CD4-positive, alpha-beta memory T cell (primary cell): Measurements from ENCODE around the gene ZNF420. TPM values are rescaled to one million over a fixed set of nuclear protein-coding genes. Genes with fewer than 3 reads are reported as not detected.
A peak's percentile ranks its signal among the peaks of the same experiment; 100 is the strongest.

Experiments
- CTCF ChIA-PET: fragments of 350-600 bp; sonication (Branson Sonifier 250); formaldehyde crosslinking; loops from one replicate; lab custom pipeline; 2021; ENCODE audit warnings: inconsistent platforms; ENCODE audit not compliant: partially characterized antibody; lab: Charles Lee
- POLR2A ChIA-PET: fragments of 350-600 bp; sonication (Branson Sonifier 250); formaldehyde crosslinking; loops from one replicate; lab custom pipeline; 2021; ENCODE audit not compliant: partially characterized antibody; lab: Charles Lee
- DNase-seq, 5 donors: peaks; one replicate each; pipeline versions ENCODE4 v3.0.0 to v3.0.0-alpha.2; 2020 to 2022; ENCODE audit warnings: mixed read lengths in 1 of 5
- H3K27ac ChIP-seq: one replicate; pipeline ENCODE4 v1.7.0; 2013; ENCODE audit warnings: low read depth, low read length
- H3K27me3 ChIP-seq: 2 replicates; pipeline ENCODE4 v1.7.0; 2013; ENCODE audit warnings: mild to moderate bottlenecking, low read length, moderate library complexity; ENCODE audit not compliant: insufficient read depth
- H3K36me3 ChIP-seq: 2 replicates; pipeline ENCODE4 v1.7.0; 2013; ENCODE audit warnings: mild to moderate bottlenecking, low read length, moderate library complexity; ENCODE audit not compliant: insufficient read depth
- H3K4me1 ChIP-seq: 2 replicates; pipeline ENCODE4 v1.7.0; 2013; ENCODE audit warnings: mild to moderate bottlenecking, low read length, moderate library complexity; ENCODE audit not compliant: insufficient read depth
- H3K4me3 ChIP-seq, 2 donors: one replicate each; pipeline ENCODE4 v1.7.0; 2013; ENCODE audit warnings: low read length in 2 of 2, mild to moderate bottlenecking in 1 of 2
- H3K9me3 ChIP-seq, 2 donors: one replicate each; pipeline ENCODE4 v1.7.0; 2013; ENCODE audit warnings: low read length in 2 of 2, control low read depth in 1 of 2; ENCODE audit not compliant: control insufficient read depth in 1 of 2
- H3K27ac Mint-ChIP-seq, 7 donors: one replicate each; pipeline ENCODE4 v1.8.0; 2020 to 2021; ENCODE audit warnings: mixed read lengths in 7 of 7, mild to moderate bottlenecking in 6 of 7, inconsistent platforms in 3 of 7, moderate library complexity in 3 of 7
- H3K27me3 Mint-ChIP-seq, 2 donors: one replicate each; pipeline ENCODE4 v1.8.0; 2020 to 2021; ENCODE audit warnings: mixed read lengths in 2 of 2
- H3K36me3 Mint-ChIP-seq, 2 donors: one replicate each; pipeline ENCODE4 v1.8.0; 2020 to 2021; ENCODE audit warnings: mixed read lengths in 2 of 2, inconsistent platforms in 1 of 2, mild to moderate bottlenecking in 1 of 2
- H3K4me1 Mint-ChIP-seq, 4 donors: one replicate each; pipeline ENCODE4 v1.8.0; 2020 to 2021; ENCODE audit warnings: mixed read lengths in 4 of 4, mild to moderate bottlenecking in 1 of 4
- H3K4me3 Mint-ChIP-seq, 8 donors: one replicate each; pipeline ENCODE4 v1.8.0; 2020 to 2021; ENCODE audit warnings: mixed read lengths in 8 of 8, mild to moderate bottlenecking in 7 of 8, moderate library complexity in 6 of 8, inconsistent platforms in 3 of 8
- H3K9me3 Mint-ChIP-seq, 8 donors: one replicate each; pipeline ENCODE4 v1.8.0; 2020 to 2021; ENCODE audit warnings: mixed read lengths in 8 of 8, mild to moderate bottlenecking in 5 of 8, inconsistent platforms in 3 of 8, moderate library complexity in 1 of 8
- intact Hi-C: fragments of 100-400 bp; cut with micrococcal nuclease; formaldehyde crosslinking; loops from one replicate; pipeline ENCODE4 v1.15.1; 2023
- polyA plus RNA-seq, 2 donors: library from polyadenylated mRNA; unstranded; fragments of 300-500 nt; fragmentation: Illumina TruSeq; gene quantifications; one replicate each; pipeline ENCODE4 v1.2.3, GENCODE V29; 2021
- total RNA-seq, 2 experiments: library from RNA; stranded (reverse); gene quantifications; one replicate each; pipeline ENCODE4 v1.2.3, GENCODE V29; 2021

The ZNF420 gene
- total and polyA plus RNA-seq, 4 experiments from 2014 or later = 19.5 to 28.6 (median 24.9) TPM

DNA sequence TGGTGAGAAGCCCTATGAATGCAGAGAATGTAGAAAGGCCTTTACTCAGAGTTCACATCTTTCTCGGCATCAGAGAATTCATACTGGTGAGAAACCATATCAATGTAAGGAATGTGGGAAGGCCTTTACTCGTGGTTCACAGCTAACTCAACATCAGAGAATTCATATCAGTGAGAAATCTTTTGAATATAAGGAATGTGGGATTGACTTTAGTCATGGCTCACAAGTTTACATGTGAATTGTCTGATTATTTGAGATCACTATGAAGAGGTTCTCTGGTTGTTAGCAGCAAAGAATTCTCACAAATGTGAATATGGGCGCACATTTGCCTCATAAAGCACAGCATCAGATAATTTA is 50.6 kb downstream of the ZNF420 start:
- ChIA-PET POLR2A (no interaction called here), CTCF (no interaction called here)
- Histone ChIP-seq H3K36me3 (peaks cover 18% of the 10 kb centered on the region), H3K27me3 (no peaks in the 10 kb centered on the region), H3K27ac (no peak overlapping the region), H3K9me3 (peaks cover 26 to 93% of the 10 kb centered on the region in 2 donors), H3K4me1 (no peaks in the 10 kb centered on the region), H3K4me3 (peak overlapping the region; percentile 1 to 25)
- H3K9me3 Mint-ChIP-seq = peaks cover 0 to 100% (median 98%) of the 10 kb centered on the region in 8 donors
- intact Hi-C loops = no loop called here
- H3K4me1 Mint-ChIP-seq = peaks cover 0 to 2% (median 0%) of the 10 kb centered on the region in 4 donors
- no peak for DNase-seq
- no peak overlapping the region for H3K4me3 Mint-ChIP-seq
- H3K36me3 Mint-ChIP-seq = peaks cover 62 to 64% of the 10 kb centered on the region in 2 donors
- H3K27me3 Mint-ChIP-seq = no peaks in the 10 kb centered on the region
- no peak overlapping the region for H3K27ac Mint-ChIP-seq

DNA sequence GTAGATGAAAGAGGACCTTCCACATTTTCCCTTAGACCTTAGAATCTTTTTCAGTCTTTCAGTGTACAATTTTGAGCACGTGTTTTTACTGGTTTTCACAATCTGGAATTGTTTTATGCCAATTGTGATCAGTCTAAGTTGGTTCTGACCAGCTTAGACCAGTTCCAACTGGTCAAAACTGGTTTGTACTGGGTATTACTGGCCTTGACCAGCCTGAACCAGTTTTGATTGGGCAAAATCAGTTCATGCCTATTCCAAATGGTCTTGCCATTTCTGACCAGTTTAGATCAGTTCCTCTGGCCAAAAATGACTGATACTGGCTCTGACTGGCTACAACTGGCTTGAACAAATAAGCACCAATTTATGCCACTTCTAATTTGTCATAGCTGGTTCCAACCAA is 57.9 kb downstream of the ZNF420 start:
- Mint-ChIP-seq H3K9me3 (peaks cover 3 to 98% (median 86%) of the 10 kb centered on the region in 8 donors), H3K36me3 (peaks cover 33 to 36% of the 10 kb centered on the region in 2 donors), H3K4me1 (no peaks in the 10 kb centered on the region), H3K27ac (no peak overlapping the region), H3K4me3 (no peak overlapping the region), H3K27me3 (no peaks in the 10 kb centered on the region)
- ChIA-PET POLR2A (no interaction called here), CTCF (no interaction called here)
- Histone ChIP-seq H3K27me3 (no peaks in the 10 kb centered on the region), H3K4me3 (no peak overlapping the region), H3K4me1 (no peaks in the 10 kb centered on the region), H3K9me3 (peaks cover 0 to 72% of the 10 kb centered on the region in 2 donors), H3K36me3 (no peaks in the 10 kb centered on the region), H3K27ac (no peak overlapping the region)
- intact Hi-C loops = no loop called here
- no peak for DNase-seq

DNA sequence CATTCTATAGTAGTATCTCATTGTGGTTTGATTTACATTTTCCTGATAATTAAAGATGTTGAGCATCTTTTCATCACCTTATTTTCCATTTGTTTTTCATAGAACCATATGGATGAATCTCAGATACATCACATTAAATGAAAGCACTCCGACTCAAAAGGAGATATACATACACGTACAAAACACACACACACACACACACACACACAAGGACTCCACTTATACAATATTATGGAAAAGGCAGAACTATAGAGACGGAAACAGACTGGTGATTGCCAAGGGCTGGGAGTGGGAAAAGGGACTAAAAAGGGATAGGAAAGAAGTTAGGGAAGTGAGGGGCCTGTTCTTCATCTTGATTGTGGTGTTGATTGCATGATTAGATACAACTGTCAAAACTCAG is 70.0 kb downstream of the ZNF420 start:
- Histone ChIP-seq H3K4me3 (no peak overlapping the region), H3K36me3 (peaks cover 4% of the 10 kb centered on the region), H3K4me1 (no peaks in the 10 kb centered on the region), H3K27ac (no peak overlapping the region), H3K9me3 (peaks cover 0 to 57% of the 10 kb centered on the region in 2 donors), H3K27me3 (no peaks in the 10 kb centered on the region)
- H3K4me3 Mint-ChIP-seq = no peak overlapping the region
- peaks cover 54 to 58% of the 10 kb centered on the region in 2 donors for H3K36me3 Mint-ChIP-seq
- ChIA-PET POLR2A (no interaction called here), CTCF (no interaction called here)
- H3K27ac Mint-ChIP-seq = no peak overlapping the region
- no peaks in the 10 kb centered on the region for H3K27me3 Mint-ChIP-seq
- no peaks in the 10 kb centered on the region for H3K4me1 Mint-ChIP-seq
- H3K9me3 Mint-ChIP-seq = peaks cover 2 to 92% (median 78%) of the 10 kb centered on the region in 8 donors
- no peak for DNase-seq
- intact Hi-C loops = no loop called here

DNA sequence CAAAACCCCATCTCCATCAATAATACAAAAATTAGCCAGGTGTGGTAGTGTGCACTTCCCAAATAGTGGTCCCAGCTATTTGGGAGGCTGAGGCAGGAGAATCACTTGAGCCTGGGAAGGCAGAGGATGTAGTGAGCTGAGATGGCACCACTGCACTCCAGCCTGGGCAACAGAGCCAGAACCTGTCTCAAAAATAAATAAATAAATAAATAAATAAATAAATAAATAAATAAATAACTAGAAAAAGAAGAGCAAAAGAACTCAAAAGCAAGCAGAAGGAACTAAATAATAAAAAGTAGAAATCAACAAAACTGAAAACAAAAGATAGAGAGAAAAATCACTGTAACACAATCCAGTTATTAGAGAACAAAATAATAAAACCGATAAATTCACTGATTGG is 81.9 kb downstream of the ZNF420 start:
- DNase-seq = no peak
- H3K36me3 Mint-ChIP-seq = peaks cover 78 to 90% of the 10 kb centered on the region in 2 donors
- H3K27ac ChIP-seq = no peak overlapping the region
- H3K36me3 ChIP-seq = peaks cover 21% of the 10 kb centered on the region
- H3K27me3 Mint-ChIP-seq = no peaks in the 10 kb centered on the region
- intact Hi-C loops = no loop called here
- no peaks in the 10 kb centered on the region for H3K4me1 ChIP-seq
- no peak overlapping the region for H3K27ac Mint-ChIP-seq
- POLR2A ChIA-PET = no interaction called here
- peaks cover 0 to 25% of the 10 kb centered on the region in 2 donors for H3K9me3 ChIP-seq
- no peaks in the 10 kb centered on the region for H3K27me3 ChIP-seq
- H3K4me1 Mint-ChIP-seq = peaks cover 0 to 7% (median under 1%) of the 10 kb centered on the region in 4 donors
- CTCF ChIA-PET = no interaction called here
- H3K4me3 ChIP-seq = no peak overlapping the region
- no peak overlapping the region for H3K4me3 Mint-ChIP-seq
- H3K9me3 Mint-ChIP-seq = peaks cover 0 to 95% (median 87%) of the 10 kb centered on the region in 8 donors

DNA sequence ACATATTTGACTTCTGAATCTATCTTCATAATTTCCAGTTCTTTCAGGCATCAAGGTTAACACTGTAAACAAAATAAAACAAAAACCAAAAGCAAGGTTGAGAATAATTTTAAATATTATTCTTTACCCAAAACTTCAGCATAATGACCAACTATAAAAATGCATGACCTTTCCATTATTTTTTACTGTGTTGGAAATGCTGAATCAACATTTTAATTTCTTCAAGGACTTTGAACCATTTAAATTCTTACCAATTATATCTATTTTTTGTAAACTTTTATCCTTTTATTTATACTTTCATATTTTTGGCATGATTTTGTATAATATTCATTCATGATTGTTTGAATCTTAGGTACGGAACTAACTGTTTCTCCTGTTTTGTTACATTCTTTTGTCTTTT is 87.4 kb downstream of the ZNF420 start:
- peaks cover 19% of the 10 kb centered on the region for H3K36me3 ChIP-seq

DNA sequence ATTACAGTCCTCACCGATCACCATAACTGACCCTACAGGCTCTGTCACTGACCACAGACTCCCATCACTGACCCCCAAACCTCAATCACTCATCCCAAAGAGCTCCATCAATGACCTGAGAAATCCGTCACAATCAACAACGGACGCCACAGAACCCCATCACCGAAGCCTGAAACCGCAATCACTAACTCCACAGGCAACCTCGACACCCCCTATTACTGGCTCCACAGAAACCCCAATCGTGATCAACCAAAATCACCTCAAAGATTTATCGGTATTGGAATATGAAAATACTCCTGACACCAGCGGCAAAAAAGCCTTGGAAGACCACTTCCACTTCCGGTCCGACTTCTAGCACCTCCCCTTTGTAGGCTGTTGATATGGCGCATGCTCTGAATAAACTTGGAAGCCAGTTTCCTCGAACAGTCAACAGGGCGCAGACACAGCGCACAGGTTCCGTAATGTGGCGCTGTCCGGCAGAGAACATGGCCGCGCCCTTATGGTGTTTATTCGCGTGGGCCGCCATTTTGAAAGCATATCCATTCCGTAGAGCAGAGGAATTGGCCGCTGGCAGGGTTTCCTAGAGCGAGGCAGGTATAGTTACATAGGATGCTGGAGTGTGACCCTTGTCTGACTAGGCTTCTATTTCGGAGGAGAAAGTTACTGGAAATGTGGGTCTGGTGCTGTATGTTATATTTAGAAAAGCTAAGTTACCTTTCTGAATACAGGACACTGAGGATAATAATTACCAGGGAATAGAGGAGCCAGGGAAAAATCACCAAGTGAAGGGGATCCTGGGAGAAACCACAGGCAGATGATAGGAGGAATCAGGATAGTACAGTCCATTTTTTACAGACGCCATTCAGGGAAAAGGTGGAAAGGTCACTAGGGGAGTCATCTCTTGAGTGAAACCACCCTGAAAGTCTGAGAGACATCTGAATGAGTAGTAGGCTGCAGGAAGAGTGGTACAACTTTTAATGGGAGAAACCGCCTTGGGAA is 94.4 kb downstream of the ZNF420 start, which contains the start of gene ZNF585A:
ZNF585A (minus strand) TSS at position 328 of the 999 bp plus-strand sequence. CDS start 2,785 bp downstream, outside the sequence.
- Mint-ChIP-seq H3K4me1 (peaks cover 0 to 2% (median 0%) of the 10 kb centered on the region in 4 donors), H3K27ac (no peak within 1 kb of the TSS), H3K4me3 (peak within 1 kb of the TSS in 3 of 8 donors; percentile 12 to 51 (median 26)), H3K9me3 (peaks cover 0 to 46% (median 28%) of the 10 kb centered on the region in 8 donors), H3K27me3 (no peaks in the 10 kb centered on the region), H3K36me3 (peaks cover 28 to 30% of the 10 kb centered on the region in 2 donors)
- ChIA-PET CTCF (interaction anchor here (0.7 to 2.2 kb wide), 2 partner anchors 45 to 95 kb away, joined by 4 to 7 read pairs; partner anchors contain the start of genes ZNF383 and ZNF420), POLR2A (interaction anchor here (0.9 to 3.7 kb wide), 9 partner anchors 37 to 683 kb away, joined by 3 to 20 read pairs (median 3); partner anchors contain the start of genes ZNF383, ZNF420, ZNF527 and ZNF566)
- no peaks in the 10 kb centered on the region for H3K27me3 ChIP-seq
- peak within 1 kb of the TSS; percentile 81 to 82 for H3K4me3 ChIP-seq
- intact Hi-C loops = loop anchor here (1.0 to 2.0 kb wide), 10 partner anchors 38 to 793 kb away; partner anchors contain the start of genes ZFP14, ZNF260, ZNF345 and ZNF383
- H3K27ac ChIP-seq = peak within 1 kb of the TSS; percentile 61
- peaks cover 16% of the 10 kb centered on the region for H3K36me3 ChIP-seq
- no peaks in the 10 kb centered on the region for H3K9me3 ChIP-seq
- peaks cover 17% of the 10 kb centered on the region for H3K4me1 ChIP-seq
- DNase-seq = peak; percentile 90 to 94 (median 92)

More for the DNA sequence above, 87.4 kb downstream of the ZNF420 start:
- peaks cover 0 to 8% of the 10 kb centered on the region in 2 donors for H3K9me3 ChIP-seq
- H3K27ac ChIP-seq = no peak overlapping the region
- no peaks in the 10 kb centered on the region for H3K27me3 ChIP-seq
- POLR2A ChIA-PET = no interaction called here
- CTCF ChIA-PET = interaction anchor here (0.7 kb wide), 1 partner anchor 998 kb away, joined by 3 read pairs; no protein-coding TSS in a partner anchor
- Mint-ChIP-seq H3K4me3 (no peak overlapping the region), H3K4me1 (peaks cover 0 to 8% (median under 1%) of the 10 kb centered on the region in 4 donors), H3K36me3 (peaks cover 70 to 79% of the 10 kb centered on the region in 2 donors), H3K9me3 (peaks cover 0 to 84% (median 64%) of the 10 kb centered on the region in 8 donors), H3K27me3 (no peaks in the 10 kb centered on the region), H3K27ac (no peak overlapping the region)
- H3K4me1 ChIP-seq = no peaks in the 10 kb centered on the region
- intact Hi-C loops = no loop called here
- no peak for DNase-seq
- no peak overlapping the region for H3K4me3 ChIP-seq
